Activated CD4-positive, alpha-beta T cell treated with anti-CD3 and anti-CD28 coated beads, Interleukin-2, amount 50 U/mL, for 24 hours (primary cell): ENCODE data around the gene BST1.
A peak's percentile ranks its signal among the peaks of the same experiment; 100 is the strongest.
"Not testable (repeated sequence)": the region's sequence is repeated elsewhere in the genome, so short reads cannot be mapped to it uniquely, and the experiment has no call there.

Source experiments
- DNase-seq, 2 donors: peaks; one replicate each; pipeline ENCODE4 v3.0.0-alpha.2; 2020; ENCODE audit warnings: low read depth in 1 of 2, low spot score in 1 of 2

Gene BST1

GRCh38 chr4:15742083-15742582, 39.3 kb downstream of the BST1 start:
- DNase-seq, result no peak

GRCh38 chr4:15742637-15743036, 39.8 kb downstream of the BST1 start:
- no peak for DNase-seq

GRCh38 chr4:15744016-15744545, 41.2 kb downstream of the BST1 start:
- DNase-seq, result no peak

- no peak for DNase-seq
Observed at GRCh38 chr4:15746110-15746509, 43.2 kb downstream of the BST1 start.

- DNase-seq, result no peak
Observed at GRCh38 chr4:15749001-15749400, 46.1 kb downstream of the BST1 start.

- no peak for DNase-seq
Observed at GRCh38 chr4:15751153-15751552, 48.3 kb downstream of the BST1 start.

GRCh38 chr4:15753081-15753480, 50.2 kb downstream of the BST1 start:
- DNase-seq, result no peak

- no peak for DNase-seq
Observed at GRCh38 chr4:15753786-15754185, 50.9 kb downstream of the BST1 start.

- DNase-seq, result peak in 1 of 2 donors; percentile 45
Observed at GRCh38 chr4:15754323-15754722, 51.5 kb downstream of the BST1 start.

GRCh38 chr4:15755321-15756155, 52.7 kb downstream of the BST1 start:
- peak in 1 of 2 donors; percentile 33 for DNase-seq

GRCh38 chr4:15756361-15756861, 53.5 kb downstream of the BST1 start:
- DNase-seq, result peak; percentile 39 to 76

GRCh38 chr4:15757054-15757453, 54.2 kb downstream of the BST1 start:
- no peak for DNase-seq

- no peak for DNase-seq
Observed at GRCh38 chr4:15758294-15758693, 55.4 kb downstream of the BST1 start.

- not testable (repeated sequence) for DNase-seq
Observed at GRCh38 chr4:15762460-15762859, 59.6 kb downstream of the BST1 start.

GRCh38 chr4:15765391-15765790, 62.5 kb downstream of the BST1 start:
- no peak for DNase-seq

- peak in 1 of 2 donors; percentile 35 for DNase-seq
Observed at GRCh38 chr4:15765910-15766697, 63.2 kb downstream of the BST1 start.

GRCh38 chr4:15766821-15767220, 64.0 kb downstream of the BST1 start:
- DNase-seq, result no peak

- DNase-seq, result no peak
Observed at GRCh38 chr4:15769202-15769601, 66.3 kb downstream of the BST1 start.

- DNase-seq, result peak in 1 of 2 donors; percentile 35
Observed at GRCh38 chr4:15771216-15772058, 68.6 kb downstream of the BST1 start.

GRCh38 chr4:15774020-15774420, 71.2 kb downstream of the BST1 start:
- DNase-seq, result no peak
